Mucosa of descending colon (tissue), 3 donors: ENCODE data around the gene CDH4. TPM values are rescaled to one million over a fixed set of nuclear protein-coding genes. Genes with fewer than 3 reads are reported as not detected.

ENCODE experiments used
- ATAC-seq: fragments of 200-7000 bp; cut with Tn5 transposase; one replicate; pipeline ENCODE4 v1.9.1; 2020; ENCODE audit warnings: mild to moderate bottlenecking, moderate library complexity
- DNase-seq, 3 donors: peaks; one replicate each; pipeline ENCODE4 v3.0.0-alpha.2; 2020
- H3K36me3 ChIP-seq: fragments of 200-600 bp; one replicate; pipeline ENCODE4 v1.8.0; 2021; ENCODE audit warnings: low read depth, mild to moderate bottlenecking
- H3K4me1 ChIP-seq: fragments of 200-600 bp; one replicate; pipeline ENCODE4 v1.8.0; 2021; ENCODE audit warnings: low read depth, mild to moderate bottlenecking
- H3K4me3 ChIP-seq: fragments of 200-600 bp; one replicate; pipeline ENCODE4 v1.8.0; 2021; ENCODE audit warnings: mild to moderate bottlenecking
- H3K9me3 ChIP-seq: fragments of 200-600 bp; one replicate; pipeline ENCODE4 v1.8.0; 2021; ENCODE audit warnings: mild to moderate bottlenecking
- CTCF ChIP-seq: fragments of 200-600 bp; IDR thresholded peaks from one replicate; pipeline ENCODE4 v1.8.0; 2022; ENCODE audit warnings: antibody characterized with exemption, mild to moderate bottlenecking
- intact Hi-C, 2 donors: fragments of 100-400 bp; cut with DNase I in 1 of 2; cut with micrococcal nuclease in 1 of 2; formaldehyde crosslinking; loops; one replicate each; pipeline versions ENCODE4 v1.11.0 to v1.11.1; 2022; cut with DNase I, micrococcal nuclease
- total RNA-seq, 3 donors: library from RNA; stranded (reverse); fragmentation: NEBNext Ultra II Directional in 2 of 3; extraction: Animal tissue kit (Norgen Biotek cat#: 25700) in 2 of 3; gene quantifications; one replicate each; pipeline versions ENCODE4 v1.2.1 to v1.2.4, GENCODE V29; 2021 to 2023
- donor health status: DM: no; HTN: no; CAD: no; lungs with moderate emphysema.
- donor health status: DM: no; HTN: no; CAD: no.
- donor health status: DM: no; HTN: yes; CAD: no.

Gene CDH4
- total RNA-seq, 3 donors from 2014 or later: 0.16 TPM; not detected in 2

GRCh38 chr20:61900945-61901293, 648.9 kb downstream of the CDH4 start:
- no peak for DNase-seq
- intact Hi-C loops: loop anchor here in 1 of 2 donors (5.0 kb wide), 1 partner anchor 164 kb away; no protein-coding TSS in a partner anchor
- no peak for ATAC-seq

GRCh38 chr20:61901392-61902220, 649.5 kb downstream of the CDH4 start:
- intact Hi-C loops: loop anchor here in 1 of 2 donors (5.0 kb wide), 1 partner anchor 164 kb away; no protein-coding TSS in a partner anchor
- TF ChIP-seq CTCF: no peak
- no peak overlapping the region for H3K4me3 ChIP-seq
- H3K36me3 ChIP-seq: no peaks in the 10 kb centered on the region
- H3K4me1 ChIP-seq: no peaks in the 10 kb centered on the region
- no peaks in the 10 kb centered on the region for H3K9me3 ChIP-seq
- ATAC-seq (peak; percentile 52), DNase-seq (peak in 1 of 3 donors; percentile 42)

More at GRCh38 chr20:61900945-61901293, 648.9 kb downstream of the CDH4 start:
- H3K36me3 ChIP-seq: no peaks in the 10 kb centered on the region
- no peaks in the 10 kb centered on the region for H3K9me3 ChIP-seq
- no peak for TF ChIP-seq CTCF
- H3K4me1 ChIP-seq: no peaks in the 10 kb centered on the region
- no peak overlapping the region for H3K4me3 ChIP-seq

- ATAC-seq (peak; percentile 85), DNase-seq (peak; percentile 51 to 63 (median 58))
- Histone ChIP-seq H3K9me3 (no peaks in the 10 kb centered on the region), H3K36me3 (no peaks in the 10 kb centered on the region), H3K4me1 (no peaks in the 10 kb centered on the region), H3K4me3 (no peak overlapping the region)
- intact Hi-C loops: loop anchor here in 1 of 2 donors (5.0 kb wide), 1 partner anchor 165 kb away; no protein-coding TSS in a partner anchor
- TF ChIP-seq CTCF: no peak
Measured at GRCh38 chr20:61902221-61902869, 650.3 kb downstream of the CDH4 start.

- intact Hi-C loops: loop anchor here in 1 of 2 donors (5.0 kb wide), 1 partner anchor 166 kb away; no protein-coding TSS in a partner anchor
- no peak overlapping the region for H3K4me3 ChIP-seq
- H3K36me3 ChIP-seq: no peaks in the 10 kb centered on the region
- H3K9me3 ChIP-seq: no peaks in the 10 kb centered on the region
- ATAC-seq: no peak
- TF ChIP-seq CTCF: no peak
- DNase-seq: peak in 1 of 3 donors; percentile 39
- H3K4me1 ChIP-seq: no peaks in the 10 kb centered on the region
Measured at GRCh38 chr20:61903575-61904340, 651.7 kb downstream of the CDH4 start.

- intact Hi-C loops: loop anchor here in 1 of 2 donors (5.0 kb wide), 1 partner anchor 167 kb away; no protein-coding TSS in a partner anchor
- peak in 1 of 3 donors; percentile 41 for DNase-seq
- Histone ChIP-seq H3K9me3 (no peaks in the 10 kb centered on the region), H3K4me1 (no peaks in the 10 kb centered on the region), H3K4me3 (no peak overlapping the region), H3K36me3 (no peaks in the 10 kb centered on the region)
- no peak for TF ChIP-seq CTCF
- no peak for ATAC-seq
Measured at GRCh38 chr20:61904456-61904855, 652.4 kb downstream of the CDH4 start.
